Measurements from ENCODE around the gene PIP5K1B.

The PIP5K1B gene

DNA sequence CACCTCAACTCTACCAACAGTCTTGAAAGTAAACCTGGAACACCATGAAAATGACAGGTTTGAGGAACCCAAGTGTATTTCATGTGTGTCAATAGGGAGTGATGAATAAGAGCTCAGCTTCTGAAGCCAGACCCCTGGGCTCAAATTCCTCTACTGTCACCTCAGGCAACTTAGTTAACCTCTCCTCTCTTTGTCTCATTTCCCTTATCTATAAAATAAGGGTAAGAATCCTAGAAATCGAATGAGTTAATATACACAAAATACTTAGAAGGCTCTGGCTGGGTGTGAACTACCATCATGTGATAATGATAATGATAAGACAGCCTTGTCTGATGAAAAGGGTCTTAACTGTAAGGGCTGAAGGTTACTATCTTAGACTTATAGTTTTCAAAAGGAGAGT, 66.3 kb downstream of the PIP5K1B start:
- TF ChIP-seq CTCF (conservative IDR thresholded peaks at IDR 0.05) = no peak
- H3K27ac ChIP-seq = no peak overlapping the region

DNA sequence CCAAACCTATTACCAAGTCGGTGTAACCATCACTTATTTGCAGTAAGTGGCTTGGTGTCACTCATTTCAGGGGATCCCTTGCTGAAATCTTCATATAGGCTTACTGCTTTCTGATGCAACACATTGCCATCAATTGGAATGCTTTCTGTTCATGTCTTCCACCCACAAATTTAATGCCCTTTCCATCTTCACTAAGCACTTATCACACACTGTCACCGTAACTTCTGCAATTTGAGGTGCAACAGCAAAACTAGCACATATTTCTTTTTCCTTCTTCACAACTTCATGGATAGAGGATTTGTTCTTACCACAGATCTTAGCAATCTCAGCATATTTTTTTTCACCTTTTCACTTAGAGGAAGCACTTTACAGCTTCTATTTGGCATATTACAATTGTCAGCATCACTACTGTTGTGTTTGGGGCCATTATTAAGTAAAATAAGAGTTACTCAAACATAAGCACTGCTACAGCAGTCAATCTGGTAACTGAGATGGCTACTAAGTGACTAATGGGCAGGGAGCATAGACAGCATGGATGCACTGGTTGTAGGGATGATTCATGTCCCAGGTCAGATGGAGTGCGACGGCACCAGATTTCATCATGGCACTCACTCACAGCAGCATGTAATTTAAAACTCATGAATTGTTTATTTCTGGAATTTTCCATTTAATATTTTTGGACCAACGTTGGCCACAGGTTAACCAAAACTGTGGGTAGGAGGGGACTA, 70.1 kb downstream of the PIP5K1B start:
- H3K27ac ChIP-seq = no peak overlapping the region
- TF ChIP-seq CTCF (conservative IDR thresholded peaks at IDR 0.05) = no peak

DNA sequence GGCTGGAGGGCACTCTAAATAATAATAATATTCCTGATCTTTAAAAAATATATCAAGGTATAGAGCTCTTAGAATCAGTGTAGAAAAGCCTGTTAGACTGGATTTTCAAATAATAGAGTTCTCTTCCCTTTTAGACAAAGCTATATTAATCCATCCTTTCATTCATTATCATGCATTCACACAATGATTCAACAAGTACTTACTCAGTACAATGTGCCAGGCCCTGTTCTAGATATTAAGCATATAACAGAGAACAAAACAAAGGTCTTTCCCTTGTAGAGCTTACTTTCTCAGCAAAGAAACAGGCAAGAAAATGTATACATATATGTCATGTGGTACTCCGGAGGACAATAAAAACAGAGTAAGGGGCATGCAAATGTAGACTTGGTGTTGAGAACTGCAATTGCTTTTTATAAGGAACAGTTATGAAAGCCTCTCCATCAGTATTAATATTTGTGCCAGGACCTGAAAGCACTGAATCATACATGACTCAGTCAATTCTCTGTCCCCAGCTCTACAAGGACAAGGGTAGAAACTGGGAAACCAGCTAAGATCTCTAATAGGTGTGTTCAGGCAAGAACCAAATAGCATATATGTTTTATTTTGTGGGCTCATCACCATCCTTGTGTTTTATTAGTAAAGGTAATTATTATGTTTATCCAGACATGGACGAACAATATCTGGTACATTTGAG, 72.2 kb downstream of the PIP5K1B start:
- no peak overlapping the region for H3K27ac ChIP-seq
- no peak for TF ChIP-seq CTCF (conservative IDR thresholded peaks at IDR 0.05)

GRCh38 chr9:68778635-68779034, 73.6 kb downstream of the PIP5K1B start:
- TF ChIP-seq CTCF (conservative IDR thresholded peaks at IDR 0.05) = no peak
- H3K27ac ChIP-seq = no peak overlapping the region

DNA sequence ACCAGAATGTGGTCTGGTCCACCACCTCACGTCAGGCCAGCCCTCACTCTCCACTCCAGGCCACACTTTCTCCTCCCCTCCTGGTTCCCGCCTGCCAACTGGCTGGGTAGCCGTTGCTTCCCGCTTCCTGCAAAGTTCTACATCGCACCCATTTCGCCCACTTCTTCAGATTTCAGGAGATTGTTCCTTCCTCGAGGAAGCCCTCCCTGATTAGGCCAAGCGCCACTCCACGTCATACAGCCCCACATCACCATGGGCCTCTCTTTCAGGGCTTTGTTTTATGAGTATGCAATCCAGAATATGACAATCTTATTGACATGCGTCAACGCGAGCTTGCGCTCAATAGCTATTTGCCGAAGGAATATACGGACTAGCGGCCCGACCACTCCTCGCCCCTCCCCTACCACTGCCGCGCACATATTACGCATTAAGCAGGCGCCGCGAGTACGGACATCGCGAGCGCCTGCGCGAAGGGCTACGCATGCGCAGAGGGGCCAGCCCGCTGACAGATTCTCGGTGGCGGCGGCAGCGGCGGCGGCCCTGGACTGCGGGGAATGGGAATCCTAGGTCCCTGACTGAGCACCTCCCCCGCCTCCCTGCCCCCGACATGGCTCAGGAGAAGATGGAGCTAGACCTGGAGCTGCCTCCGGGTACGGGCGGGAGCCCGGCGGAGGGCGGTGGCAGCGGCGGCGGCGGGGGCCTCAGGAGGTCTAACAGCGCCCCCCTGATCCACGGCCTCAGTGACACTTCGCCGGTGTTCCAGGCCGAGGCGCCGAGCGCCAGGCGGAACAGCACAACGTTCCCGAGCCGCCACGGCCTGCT, 74.7 kb downstream of the PIP5K1B start:
- H3K27ac ChIP-seq = peak overlapping the region; percentile 84
- peak; percentile 49; the same call in 1 of the 2 replicates for TF ChIP-seq CTCF (conservative IDR thresholded peaks at IDR 0.05)

DNA sequence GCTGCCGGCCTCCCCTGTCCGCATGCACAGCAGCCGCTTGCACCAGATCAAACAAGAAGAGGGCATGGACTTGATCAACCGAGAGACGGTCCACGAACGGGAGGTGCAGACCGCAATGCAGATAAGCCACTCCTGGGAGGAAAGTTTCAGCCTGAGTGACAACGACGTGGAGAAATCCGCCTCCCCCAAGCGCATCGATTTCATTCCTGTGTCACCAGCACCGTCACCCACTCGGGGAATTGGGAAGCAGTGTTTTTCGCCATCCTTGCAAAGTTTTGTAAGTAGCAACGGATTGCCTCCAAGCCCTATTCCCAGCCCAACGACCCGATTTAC, 75.3 kb downstream of the PIP5K1B start:
- H3K27ac ChIP-seq = peak overlapping the region; percentile 84
- no peak; the same call in 1 of the 2 replicates for TF ChIP-seq CTCF (conservative IDR thresholded peaks at IDR 0.05)

- no peak for TF ChIP-seq CTCF (conservative IDR thresholded peaks at IDR 0.05)
- H3K27ac ChIP-seq = peak overlapping the region; percentile 84
Observed at GRCh38 chr9:68780720-68781119, 75.7 kb downstream of the PIP5K1B start.
